NCI-H1092 treated with DMSO at 0.1 percent for 48 hours (cell line): Measurements from ENCODE around the gene IFT74.

Experiments used
- DNase-seq: peaks from one replicate; lab custom pipeline; 2025; lab: John Stamatoyannopoulos, UW

IFT74 gene

DNA sequence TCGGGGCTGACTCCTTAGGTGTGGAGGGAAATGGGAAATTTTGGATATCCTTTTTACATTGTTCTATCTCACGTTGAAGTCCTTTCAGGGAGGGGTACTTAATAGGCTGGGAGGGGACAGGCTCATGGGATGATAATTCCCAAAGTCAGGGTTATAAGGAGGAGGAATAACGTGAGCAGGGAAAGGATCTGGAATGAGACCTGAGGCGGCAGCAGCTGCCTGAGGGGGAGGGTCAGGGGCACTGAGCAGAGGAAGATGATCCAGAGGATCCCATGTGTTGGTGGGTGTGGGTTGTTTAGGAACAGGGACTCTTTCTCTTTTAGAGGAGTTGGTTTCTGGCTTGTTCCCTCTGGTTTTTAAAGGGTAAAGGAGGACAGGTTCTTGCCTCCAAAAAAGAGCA lies 18.7 kb downstream of the IFT74 start:
- no peak for DNase-seq

DNA sequence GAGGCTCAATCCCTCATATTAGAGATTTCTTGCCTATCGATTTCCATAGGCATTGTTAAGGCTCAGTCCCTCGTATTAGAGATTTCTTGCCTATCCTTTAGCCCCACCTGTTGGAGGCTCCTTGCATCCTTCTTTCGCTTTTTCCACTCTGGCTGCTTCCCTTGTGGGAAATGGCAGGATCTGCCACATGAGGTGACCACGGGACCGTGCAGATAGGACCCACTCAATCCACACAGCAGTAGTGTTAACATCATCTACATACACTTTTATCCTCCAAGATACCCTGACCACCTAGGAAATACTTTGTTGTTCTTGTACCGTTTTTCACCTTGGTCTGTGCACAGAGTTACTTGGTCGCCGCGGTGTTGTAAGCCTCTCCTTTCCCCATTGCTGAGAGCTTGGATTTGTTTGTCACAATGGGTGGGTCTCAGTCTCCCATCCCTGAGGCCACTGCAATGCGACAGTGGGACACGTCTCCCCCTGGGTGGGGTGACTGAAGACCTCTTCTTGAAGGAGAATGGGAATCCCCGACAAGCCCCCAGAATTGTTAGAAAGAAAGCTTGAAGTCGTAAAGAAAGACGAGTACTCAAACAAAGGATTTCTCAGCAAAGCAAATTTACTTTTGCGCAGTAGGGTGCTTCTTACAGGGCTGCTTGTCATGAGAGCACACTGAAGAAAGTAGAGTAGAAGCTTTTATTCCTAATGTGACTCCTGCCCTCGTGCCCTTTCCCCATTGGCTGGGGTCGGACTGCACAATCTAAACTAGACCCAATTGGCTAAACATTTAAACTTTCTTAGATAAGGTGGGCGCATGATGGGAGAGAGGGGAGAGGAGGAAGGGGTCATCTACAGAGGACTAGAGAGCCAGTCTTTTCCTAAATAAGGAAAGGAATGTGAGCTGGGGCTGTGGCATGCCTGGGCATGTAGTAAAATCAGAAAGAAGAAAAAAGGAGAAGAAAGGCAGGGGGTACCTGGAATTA lies 19.8 kb downstream of the IFT74 start:
- peak; percentile 43 for DNase-seq

DNA sequence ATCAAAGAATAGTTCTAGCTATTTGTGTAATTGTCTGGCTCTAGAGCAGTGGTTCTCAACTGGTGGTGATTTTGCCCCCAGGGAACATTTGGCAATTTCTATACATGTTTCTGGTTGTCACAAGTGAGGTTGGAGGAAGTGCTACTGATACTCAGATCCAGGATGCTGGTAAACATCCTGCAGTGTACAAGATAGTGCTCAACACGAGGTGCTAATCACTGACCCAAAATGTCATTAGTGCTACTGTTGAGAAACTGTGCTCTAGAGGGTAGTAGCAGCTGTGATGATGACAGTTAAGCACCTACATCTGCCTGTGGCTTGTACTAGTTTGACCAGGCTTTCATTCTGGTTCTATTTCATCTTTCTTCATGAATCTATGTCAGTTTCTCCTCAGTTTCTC lies 27.1 kb downstream of the IFT74 start:
- no peak for DNase-seq

- DNase-seq = no peak
Measured at GRCh38 chr9:26995810-26996209, 39.6 kb downstream of the IFT74 start.

- no peak for DNase-seq
Measured at GRCh38 chr9:27003426-27004077, 47.3 kb downstream of the IFT74 start.

DNA sequence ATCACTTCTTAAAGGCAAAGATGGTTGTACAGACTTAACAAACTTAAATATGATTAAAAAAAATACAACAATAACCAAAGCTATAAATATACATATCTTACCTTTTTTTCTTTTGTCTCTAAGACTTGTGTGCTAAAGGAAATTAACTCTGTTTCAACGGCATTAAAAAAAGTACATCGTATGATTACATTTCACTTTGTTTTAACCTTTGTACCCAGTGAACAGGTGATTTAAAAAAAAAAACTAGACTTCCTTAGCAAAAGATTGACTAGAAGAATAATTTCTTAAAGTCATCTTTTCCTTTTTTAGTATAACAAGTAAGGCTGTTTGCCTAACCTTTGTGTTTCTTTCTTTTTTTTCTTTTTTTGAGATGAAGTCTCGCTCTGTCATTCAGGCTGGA lies 49.3 kb downstream of the IFT74 start, which contains the start of gene LRRC19:
LRRC19 (minus strand) TSS at position 182 of the 400 bp plus-strand sequence. CDS start 5,978 bp downstream, outside the sequence.
- no peak for DNase-seq

DNA sequence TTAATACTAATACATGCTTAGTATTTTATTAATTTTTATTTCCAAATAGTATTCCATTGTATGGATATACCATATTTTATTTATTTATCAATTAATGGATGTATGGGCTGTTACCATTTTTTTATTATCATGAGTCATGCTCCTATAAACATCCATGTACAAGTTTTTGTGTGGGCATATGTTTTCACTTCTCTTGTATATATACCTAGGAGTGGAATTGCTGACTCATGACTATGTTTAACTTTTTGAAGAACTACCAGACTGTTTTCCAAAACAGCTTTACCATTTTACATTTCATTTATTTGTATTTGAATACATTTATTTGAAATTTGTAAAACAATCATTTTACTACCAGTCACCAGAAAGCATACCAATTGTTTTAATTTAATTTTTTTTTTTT lies 63.4 kb downstream of the IFT74 start:
- no peak for DNase-seq

GRCh38 chr9:27022920-27023319 lies 66.7 kb downstream of the IFT74 start:
- no peak for DNase-seq

GRCh38 chr9:27029186-27029585 lies 73.0 kb downstream of the IFT74 start:
- no peak for DNase-seq

DNA sequence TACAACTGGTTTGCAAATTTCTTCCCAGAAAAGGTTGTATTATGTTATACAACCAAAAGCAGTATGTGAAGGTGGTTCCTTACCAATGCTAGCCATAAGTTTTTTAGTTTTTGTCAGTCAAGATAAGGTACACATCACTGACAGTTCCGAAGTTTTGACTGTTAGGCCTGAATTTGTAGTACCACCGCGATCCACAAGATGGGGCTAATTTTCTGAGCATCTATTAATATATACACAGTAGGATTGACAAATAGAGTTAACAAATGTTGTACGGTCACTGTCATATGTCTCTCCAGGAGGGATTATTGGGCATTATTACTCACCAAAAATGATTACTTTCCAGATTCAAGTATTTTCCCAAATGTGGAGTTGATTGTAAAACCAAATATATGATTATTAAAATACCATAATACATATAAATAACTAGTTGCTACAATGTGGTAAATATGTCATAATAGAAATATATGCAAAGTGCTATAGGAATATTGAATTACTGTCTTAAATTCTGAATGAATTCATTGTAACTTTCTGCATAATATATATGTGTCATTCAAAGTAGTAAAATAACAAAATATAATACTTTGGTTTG lies 77.7 kb downstream of the IFT74 start:
- DNase-seq = peak; percentile 59

DNA sequence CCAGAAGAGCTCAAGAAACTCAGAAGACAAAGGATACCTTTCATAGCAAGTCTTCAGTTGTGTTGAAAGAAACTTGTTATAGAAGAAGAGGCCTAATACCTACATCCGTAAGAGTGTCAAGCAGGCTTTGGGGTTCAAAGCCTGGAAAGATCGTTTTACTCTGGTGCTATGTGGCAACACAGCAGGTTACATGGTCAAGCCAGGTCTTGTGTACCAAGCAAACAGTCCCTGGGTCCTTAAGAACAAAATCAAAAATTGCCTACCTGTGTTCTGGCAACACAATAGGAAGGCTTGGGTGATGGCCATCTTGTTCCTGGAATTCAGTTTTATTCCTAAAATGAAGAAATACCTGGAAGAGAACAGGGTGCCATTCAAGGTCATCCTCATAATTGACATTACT lies 81.3 kb downstream of the IFT74 start:
- DNase-seq = no peak

- DNase-seq = no peak
Measured at GRCh38 chr9:27041746-27042145, 85.5 kb downstream of the IFT74 start.

- no peak for DNase-seq
Measured at GRCh38 chr9:27042476-27042875, 86.3 kb downstream of the IFT74 start.

DNA sequence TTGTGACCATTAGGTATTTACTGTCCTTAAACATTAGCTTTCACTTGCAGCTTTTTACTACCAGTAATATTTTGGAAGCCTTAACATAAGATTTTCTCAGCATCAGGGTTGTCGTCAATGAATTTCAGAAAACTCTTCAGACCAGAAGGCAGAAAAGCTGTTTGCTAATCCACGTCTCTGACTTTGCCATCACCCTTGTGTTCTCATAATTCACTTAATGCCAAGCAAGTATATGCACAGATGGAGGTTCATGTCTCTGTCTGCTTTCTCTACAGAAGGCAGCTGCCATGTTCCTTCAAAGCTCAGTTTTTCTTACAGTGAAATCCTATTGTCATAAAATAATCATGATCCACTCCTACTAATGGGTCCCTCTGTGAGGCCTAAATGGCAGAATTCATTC lies 87.0 kb downstream of the IFT74 start:
- no peak for DNase-seq

DNA sequence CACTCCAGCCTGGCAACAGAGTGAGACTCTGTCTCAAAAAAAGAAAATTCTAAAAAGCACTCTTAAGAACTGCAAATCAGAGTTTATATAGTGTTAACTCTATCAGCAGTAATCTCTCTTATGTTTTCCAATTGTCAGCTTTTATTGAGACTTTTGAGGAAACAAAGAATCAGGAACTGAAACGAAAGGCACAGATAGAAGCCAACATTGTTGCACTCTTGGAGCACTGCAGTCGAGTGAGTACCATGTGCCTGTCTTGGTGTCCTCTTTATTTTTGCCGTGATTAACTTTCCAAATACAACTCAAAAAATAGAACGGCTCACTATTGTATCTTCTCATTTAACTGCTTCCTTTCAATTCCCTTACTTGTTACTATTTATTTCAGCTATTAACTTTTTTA lies 90.9 kb downstream of the IFT74 start:
- DNase-seq = no peak

DNA sequence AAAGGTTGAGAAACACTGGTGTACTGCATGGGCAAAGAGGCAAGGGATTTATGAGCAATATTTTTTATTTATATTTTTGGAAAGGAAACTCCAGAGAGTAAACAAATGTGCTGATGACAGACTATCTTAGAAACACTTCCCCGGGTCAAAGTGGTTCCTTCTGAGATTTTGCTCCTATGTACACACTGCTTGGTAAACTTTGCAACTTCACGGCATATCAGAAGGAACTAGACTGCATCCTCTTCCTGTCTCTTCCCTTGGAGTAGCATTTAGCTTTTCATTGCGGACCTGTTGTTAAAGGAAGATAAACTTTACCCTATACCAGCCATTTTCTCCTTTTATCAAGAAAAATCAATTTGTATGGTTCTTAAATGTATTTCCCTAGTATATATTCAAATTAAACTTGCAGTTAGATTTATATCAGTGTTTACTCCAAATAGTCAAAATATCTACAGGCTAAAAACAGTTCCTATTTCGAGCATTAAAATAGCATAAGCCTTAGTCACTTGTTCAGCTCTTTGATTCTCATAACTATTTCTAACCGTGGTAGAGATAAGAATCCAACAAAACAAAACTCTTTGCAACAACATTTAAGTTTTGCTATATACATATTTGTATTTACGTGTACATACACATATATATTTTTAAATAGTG lies 97.3 kb downstream of the IFT74 start:
- no peak for DNase-seq

DNA sequence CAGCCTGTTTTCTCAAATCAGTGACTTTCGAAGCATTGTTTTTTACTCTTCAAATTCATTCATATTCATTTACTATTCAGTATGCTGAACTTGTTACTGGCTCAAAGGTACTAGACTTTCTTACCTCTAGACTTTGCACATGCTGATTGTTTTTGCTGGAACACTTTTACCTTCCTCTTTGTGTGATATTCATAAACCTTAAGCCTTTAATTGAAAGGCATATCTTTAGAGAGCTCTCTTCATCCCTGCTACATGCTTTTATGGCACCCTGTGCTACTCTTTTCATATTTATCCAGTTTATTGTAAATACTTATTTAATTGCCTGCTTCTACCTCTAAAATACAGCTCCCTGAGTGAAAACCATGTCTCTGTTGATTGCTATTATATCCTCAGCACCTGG lies 97.9 kb downstream of the IFT74 start:
- no peak for DNase-seq

DNA sequence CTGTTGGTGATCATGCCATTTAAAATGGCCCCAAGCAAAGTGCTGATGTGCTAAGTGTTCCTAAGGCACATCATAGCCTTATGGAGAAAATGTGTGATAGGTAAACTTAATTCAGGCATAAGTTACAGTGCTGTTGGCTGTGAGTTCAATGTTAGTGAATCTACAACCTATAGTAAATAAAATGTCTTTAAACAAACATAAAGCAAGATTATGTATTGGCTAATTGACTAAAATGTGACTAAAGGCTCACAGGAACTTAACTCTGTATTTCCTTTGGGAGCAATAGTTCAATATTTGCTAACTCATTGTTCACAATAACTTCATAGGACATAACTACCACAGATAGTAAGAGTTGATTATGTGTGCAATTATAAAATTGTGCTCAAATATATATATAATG lies 98.6 kb downstream of the IFT74 start:
- DNase-seq = no peak

DNA sequence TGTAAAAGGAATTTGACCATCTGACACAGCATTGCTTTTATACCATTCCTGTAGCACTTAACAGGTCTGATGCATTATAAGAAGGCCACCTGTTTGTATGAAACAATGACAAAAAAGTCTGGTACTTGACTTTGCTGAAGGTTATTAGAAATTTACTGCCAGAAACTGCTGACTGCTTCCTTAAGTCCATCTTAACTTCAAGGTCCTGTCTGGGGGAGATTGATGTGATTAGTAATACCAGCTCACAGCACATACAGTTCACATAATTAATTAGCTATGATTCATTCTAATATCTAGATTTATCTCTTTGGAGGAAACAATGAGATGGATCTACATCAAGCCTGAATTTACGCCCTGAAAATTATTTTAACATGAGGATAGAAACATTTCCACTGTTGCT lies 103.2 kb downstream of the IFT74 start:
- DNase-seq = no peak

DNA sequence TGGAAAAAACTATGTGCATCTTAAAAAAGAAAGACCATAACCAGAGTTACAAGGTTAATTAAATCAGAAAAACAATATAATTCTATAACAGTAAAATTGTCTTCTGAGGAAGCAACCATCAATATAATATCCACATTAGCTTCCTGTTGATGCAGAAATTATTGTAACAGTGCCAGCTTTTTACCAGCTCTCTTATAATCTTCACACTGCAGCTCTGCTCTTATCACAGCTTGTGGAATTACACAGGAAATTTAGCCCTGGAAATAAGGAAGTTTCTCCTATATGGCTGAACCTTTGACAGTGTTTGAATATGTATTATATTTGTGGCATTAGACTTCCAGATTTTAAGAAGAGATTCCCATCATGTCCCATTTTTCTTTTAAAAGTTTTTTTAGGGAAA lies 103.7 kb downstream of the IFT74 start:
- DNase-seq = no peak

DNA sequence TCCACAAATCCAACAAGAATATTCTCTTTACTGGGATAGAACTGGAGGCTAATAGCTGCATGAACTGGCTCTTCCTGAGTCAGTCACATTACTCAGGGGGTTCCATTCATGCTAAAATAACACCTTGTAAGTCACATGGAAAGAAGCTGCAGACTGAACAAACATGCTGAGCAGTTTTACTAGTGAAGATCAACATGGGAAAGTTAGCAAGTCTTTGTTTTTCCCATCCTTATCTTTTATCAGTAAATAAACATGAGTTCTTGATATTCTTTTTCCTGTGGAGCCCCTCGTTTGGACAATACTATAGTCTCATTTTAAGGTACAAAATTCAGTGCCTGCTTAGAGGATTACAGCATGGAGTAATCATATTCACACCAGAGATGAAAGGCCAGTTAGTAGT lies 109.1 kb downstream of the IFT74 start:
- DNase-seq = no peak
